ENCODE results near the gene ANK3.

DNA sequence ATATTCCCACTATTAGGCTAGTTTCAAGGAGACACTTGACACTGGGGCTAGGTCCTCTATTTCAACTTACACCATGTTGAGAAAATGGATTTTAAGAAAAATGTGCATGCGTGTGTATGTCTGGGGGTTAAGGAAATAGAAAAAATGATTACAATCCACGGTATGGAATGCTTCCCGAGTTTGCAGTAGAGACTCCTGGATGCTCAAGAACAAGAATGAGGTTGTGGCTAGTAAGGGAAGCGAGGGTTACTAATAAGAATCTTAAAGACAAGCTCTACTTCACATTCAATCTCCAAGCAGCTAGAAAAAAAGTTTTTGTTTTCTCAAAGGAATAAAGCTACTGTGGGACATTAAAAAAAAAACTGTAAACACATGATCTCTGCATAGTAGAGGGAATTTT lies 54.7 kb downstream of the ANK3 start:
- TF ChIP-seq, protein P1, sequence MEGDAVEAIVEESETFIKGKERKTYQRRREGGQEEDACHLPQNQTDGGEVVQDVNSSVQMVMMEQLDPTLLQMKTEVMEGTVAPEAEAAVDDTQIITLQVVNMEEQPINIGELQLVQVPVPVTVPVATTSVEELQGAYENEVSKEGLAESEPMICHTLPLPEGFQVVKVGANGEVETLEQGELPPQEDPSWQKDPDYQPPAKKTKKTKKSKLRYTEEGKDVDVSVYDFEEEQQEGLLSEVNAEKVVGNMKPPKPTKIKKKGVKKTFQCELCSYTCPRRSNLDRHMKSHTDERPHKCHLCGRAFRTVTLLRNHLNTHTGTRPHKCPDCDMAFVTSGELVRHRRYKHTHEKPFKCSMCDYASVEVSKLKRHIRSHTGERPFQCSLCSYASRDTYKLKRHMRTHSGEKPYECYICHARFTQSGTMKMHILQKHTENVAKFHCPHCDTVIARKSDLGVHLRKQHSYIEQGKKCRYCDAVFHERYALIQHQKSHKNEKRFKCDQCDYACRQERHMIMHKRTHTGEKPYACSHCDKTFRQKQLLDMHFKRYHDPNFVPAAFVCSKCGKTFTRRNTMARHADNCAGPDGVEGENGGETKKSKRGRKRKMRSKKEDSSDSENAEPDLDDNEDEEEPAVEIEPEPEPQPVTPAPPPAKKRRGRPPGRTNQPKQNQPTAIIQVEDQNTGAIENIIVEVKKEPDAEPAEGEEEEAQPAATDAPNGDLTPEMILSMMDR (IDR thresholded peaks at IDR 0.05; ENCODE audit: low read depth, low read length): no peak
- TF ChIP-seq POLR2A (IDR thresholded peaks at IDR 0.05; ENCODE audit: extremely low read depth, insufficient read length) (no peak), MYC (IDR thresholded peaks at IDR 0.05; ENCODE audit: low read depth, low read length) (no peak)
